Endothelial cell of umbilical vein (primary cell): Measurements from ENCODE around the gene RAB44. TPM values are rescaled to one million over a fixed set of nuclear protein-coding genes. Genes with fewer than 3 reads are reported as not detected.
A peak's percentile ranks its signal among the peaks of the same experiment; 100 is the strongest.

Experiments used
- BruUV-seq: library from RNA; stranded (reverse); fragments of 400-500 nt; replicated peaks from 2 replicates; lab custom pipeline; 2021; lab: Mats Ljungman, UMichigan
- CTCF ChIA-PET: fragments of 300-600, 350-600 bp; sonication (Branson Sonifier 250); formaldehyde crosslinking; loops from one replicate; lab custom pipeline; 2021; ENCODE audit warnings: antibody characterized with exemption, inconsistent platforms; lab: Charles Lee
- POLR2A ChIA-PET: fragments of 300-600, 350-600 bp; sonication (Branson Sonifier 250); formaldehyde crosslinking; loops from one replicate; lab custom pipeline; 2021; ENCODE audit warnings: antibody characterized with exemption, inconsistent platforms; lab: Charles Lee
- DNase-seq: peaks from one replicate; pipeline ENCODE4 v3.0.0-alpha.2; 2011; ENCODE audit warnings: low read depth, low spot score
- FAIRE-seq: peaks from 2 replicates; lab custom pipeline; 2011; peaks lifted over from hg19 to GRCh38; lab: Jason Lieb, UNC
- H2AFZ ChIP-seq: 2 replicates; pipeline ENCODE4 v1.6.0; 2012; ENCODE audit warnings: low read depth, low read length, control low read depth, inconsistent platforms
- H3K27ac ChIP-seq: 2 replicates; pipeline ENCODE4 v1.5.1; 2011; ENCODE audit warnings: low read depth, mild to moderate bottlenecking, control low read depth, low read length, moderate library complexity; ENCODE audit not compliant: insufficient read depth
- H3K27me3 ChIP-seq, 2 experiments: 2 replicates each; pipeline versions ENCODE4 v1.6.0 to v1.6.1; 2011; ENCODE audit warnings: low read length in 2 of 2, mixed read lengths in 1 of 2; ENCODE audit not compliant: control insufficient read depth in 2 of 2, insufficient read depth in 2 of 2
- H3K36me3 ChIP-seq, 2 experiments: 2 replicates in 1 of 2; 3 replicates in 1 of 2; pipeline ENCODE4 v1.5.1; 2011; ENCODE audit warnings: low read length in 2 of 2, mild to moderate bottlenecking in 1 of 2, moderate library complexity in 1 of 2; ENCODE audit not compliant: control insufficient read depth in 2 of 2, insufficient read depth in 2 of 2; ENCODE audit errors: extremely low read depth in 1 of 2
- H3K4me1 ChIP-seq: 3 replicates; pipeline ENCODE4 v1.5.1; 2011; ENCODE audit warnings: mild to moderate bottlenecking, low read length; ENCODE audit not compliant: control insufficient read depth, insufficient read depth; ENCODE audit errors: extremely low read depth
- H3K4me2 ChIP-seq: 2 replicates; pipeline ENCODE4 v1.6.1; 2011; ENCODE audit warnings: low read length, control low read depth, mixed read lengths; ENCODE audit not compliant: insufficient read depth
- H3K4me3 ChIP-seq, 3 experiments: fragments of 200-600 bp in 1 of 3; sonication (generic), shearing (Covaris generic) in 1 of 3; replicated peaks in 1 of 3; 2 replicates each; pipeline ENCODE4 v1.5.1; 2011 to 2016; ENCODE audit warnings: control low read depth in 3 of 3, low read length in 3 of 3, mild to moderate bottlenecking in 2 of 3, inconsistent platforms in 1 of 3, low read depth in 1 of 3, moderate library complexity in 1 of 3; ENCODE audit not compliant: insufficient read depth in 1 of 3
- H3K79me2 ChIP-seq: 2 replicates; pipeline ENCODE4 v1.6.0; 2012; ENCODE audit warnings: low read length, inconsistent platforms; ENCODE audit not compliant: control insufficient read depth, insufficient read depth
- H3K9ac ChIP-seq: replicated peaks from 2 replicates; pipeline ENCODE3; 2011; ENCODE audit warnings: low read length, control low read depth; ENCODE audit not compliant: insufficient read depth; ENCODE audit errors: extremely low read depth
- H3K9me1 ChIP-seq: replicated peaks from 3 replicates; pipeline ENCODE4 v1.6.0; 2011; ENCODE audit warnings: mild to moderate bottlenecking, low read length; ENCODE audit not compliant: control insufficient read depth, insufficient read depth; ENCODE audit errors: extremely low read depth
- H3K9me3 ChIP-seq: replicated peaks from 2 replicates; pipeline ENCODE4 v1.5.1; 2012; ENCODE audit warnings: low read length, inconsistent platforms; ENCODE audit not compliant: control insufficient read depth, insufficient read depth
- H4K20me1 ChIP-seq: replicated peaks from 2 replicates; pipeline ENCODE3; 2011; ENCODE audit warnings: mild to moderate bottlenecking, low read length; ENCODE audit not compliant: control insufficient read depth, insufficient read depth; ENCODE audit errors: extremely low read depth
- CTCF ChIP-seq, 2 donors: IDR thresholded peaks; 1 replicate in 1 of 2; 2 replicates in 1 of 2; pipeline ENCODE4 v1.5.1; 2011; ENCODE audit warnings: low read length in 2 of 2, mild to moderate bottlenecking in 2 of 2, moderate library complexity in 2 of 2, control low read depth in 1 of 2, inconsistent platforms in 1 of 2, low read depth in 1 of 2; ENCODE audit not compliant: insufficient read depth in 1 of 2; ENCODE audit errors: extremely low read depth in 1 of 2
- EZH2 ChIP-seq: IDR thresholded peaks from 2 replicates; pipeline ENCODE4 v1.6.1; 2012; ENCODE audit warnings: borderline replicate concordance, low read depth, mild to moderate bottlenecking, moderate library complexity, low read length, inconsistent platforms; ENCODE audit not compliant: severe bottlenecking
- JUN ChIP-seq: IDR thresholded peaks from 2 replicates; pipeline ENCODE4 v1.6.1; 2011; ENCODE audit warnings: borderline replicate concordance, low read depth; ENCODE audit not compliant: insufficient read length, insufficient read depth
- MYC ChIP-seq: IDR thresholded peaks from one replicate; pipeline ENCODE4 v1.6.1; 2011; ENCODE audit warnings: mild to moderate bottlenecking, low read depth, low read length
- POLR2A ChIP-seq: IDR thresholded peaks from 2 replicates; pipeline ENCODE4 v1.6.1; 2012; ENCODE audit warnings: low read depth, mild to moderate bottlenecking, control low read depth, low read length
- POLR2AphosphoS5 ChIP-seq: IDR thresholded peaks from 2 replicates; pipeline ENCODE4 v1.6.1; 2012; ENCODE audit warnings: low read depth, mild to moderate bottlenecking, control low read depth, low read length, moderate library complexity; ENCODE audit not compliant: insufficient read depth
- dilution Hi-C: fragments of 300-500 bp; cut with MboI; formaldehyde crosslinking; loops from one replicate; pipeline ENCODE4 v1.15.0; 2019; ENCODE audit warnings: low sequenced_read_pairs; ENCODE audit not compliant: extremely low pct_ligation_motif_present
- intact Hi-C: fragments of 100-400 bp; cut with micrococcal nuclease; formaldehyde crosslinking; loops from one replicate; pipeline ENCODE4 v1.10.0; 2022
- polyA plus RNA-seq, 4 experiments: library from polyadenylated mRNA; depleted of rRNA in 3 of 4; stranded (reverse) in 3 of 4; unstranded in 1 of 4; fragments of >200 nt; gene quantifications; 2 replicates each; pipeline versions ENCODE4 v1.2.1 to v1.2.3, GENCODE V29; 2011 to 2012; ENCODE audit warnings: missing spikeins in 1 of 4
- total RNA-seq: library from RNA; stranded (reverse); gene quantifications from 2 replicates; pipeline ENCODE4 v1.2.3, GENCODE V29; 2021

The RAB44 gene
- total and polyA plus RNA-seq, 2 donors (not counting 3 experiments of a cell fraction or from before 2014, with no cell fraction given), result 0.03 to 0.11 TPM

DNA sequence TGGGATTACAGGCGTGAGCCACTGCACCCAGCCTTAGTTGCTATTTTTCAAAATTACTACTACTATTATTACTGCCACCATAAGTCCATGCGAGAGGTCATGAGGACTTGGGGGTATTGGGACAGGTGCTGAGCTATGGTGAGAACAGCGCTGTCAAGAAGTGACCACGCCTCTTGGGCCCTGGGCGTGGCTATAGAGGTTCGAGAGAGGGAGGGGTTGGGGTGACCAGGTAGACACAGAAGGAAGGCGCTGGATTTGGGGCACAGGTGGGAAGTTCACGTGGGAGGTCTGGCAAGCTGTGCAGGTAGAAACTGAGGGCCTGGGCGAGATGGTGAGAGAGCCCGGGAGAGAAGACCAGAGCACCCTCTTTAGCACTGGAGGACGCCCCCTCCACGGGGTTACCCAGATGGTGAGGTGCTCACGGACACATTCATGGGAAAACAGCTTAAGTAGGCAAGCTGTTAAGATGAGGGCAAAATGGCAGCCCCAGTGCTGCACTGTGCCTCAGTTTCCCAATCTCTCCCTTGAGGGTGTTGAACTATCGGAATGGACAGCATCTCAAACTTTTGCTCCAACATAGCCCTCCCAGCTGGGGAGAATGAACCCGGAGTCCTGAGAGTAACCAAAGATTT lies 61.0 kb downstream of the RAB44 start:
- dilution Hi-C loops, result no loop called here
- Histone ChIP-seq H4K20me1 (no peaks in the 10 kb centered on the region), H3K4me2 (no peak overlapping the region), H3K4me1 (peaks cover 33% of the 10 kb centered on the region), H3K27me3 (no peaks in the 10 kb centered on the region), H3K9ac (no peak overlapping the region), H3K4me3 (no peak overlapping the region), H2AFZ (no peak overlapping the region), H3K79me2 (no peaks in the 10 kb centered on the region), H3K27ac (no peak overlapping the region), H3K9me1 (no peaks in the 10 kb centered on the region), H3K36me3 (no peaks in the 10 kb centered on the region), H3K9me3 (no peaks in the 10 kb centered on the region)
- DNase-seq (no peak), FAIRE-seq (no peak)
- no TSS peak for BruUV-seq
- CTCF ChIA-PET, result interaction anchor here (1.0 to 4.6 kb wide), 42 partner anchors 8 to 635 kb away, joined by 3 to 108 read pairs (median 5); partner anchors contain the start of gene CDKN1A
- TF ChIP-seq JUN, result no peak
- TF ChIP-seq POLR2A, result no peak
- no peak for TF ChIP-seq POLR2AphosphoS5
- TF ChIP-seq MYC, result no peak
- TF ChIP-seq EZH2, result no peak
- intact Hi-C loops, result loop anchor here (1.0 to 2.0 kb wide), 6 partner anchors 34 to 335 kb away; no protein-coding TSS in a partner anchor
- POLR2A ChIA-PET, result interaction anchor here (0.6 to 1.0 kb wide), 4 partner anchors 24 to 140 kb away, joined by 3 to 4 read pairs (median 4); partner anchors contain the start of gene CDKN1A

GRCh38 chr6:36759148-36759759 lies 61.6 kb downstream of the RAB44 start:
- no peak for TF ChIP-seq EZH2
- TF ChIP-seq CTCF (IDR thresholded peaks at IDR 0.05; ENCODE audit: extremely low read depth in 1 of 2, insufficient read depth in 1 of 2, low read depth in 1 of 2, low read length in 2 of 2), result peak; percentile 91 to 97
- H3K9ac ChIP-seq, result no peak overlapping the region

More at GRCh38 chr6:36759148-36759759, 61.6 kb downstream of the RAB44 start:
- intact Hi-C loops (loop anchor here (1.0 to 2.0 kb wide), 6 partner anchors 35 to 336 kb away; no protein-coding TSS in a partner anchor), dilution Hi-C loops (no loop called here)
- Histone ChIP-seq H4K20me1 (no peaks in the 10 kb centered on the region), H3K36me3 (no peaks in the 10 kb centered on the region), H3K4me1 (peaks cover 33% of the 10 kb centered on the region), H2AFZ (no peak overlapping the region), H3K9me1 (no peaks in the 10 kb centered on the region), H3K4me2 (no peak overlapping the region), H3K27me3 (no peaks in the 10 kb centered on the region), H3K79me2 (no peaks in the 10 kb centered on the region), H3K9me3 (no peaks in the 10 kb centered on the region), H3K27ac (no peak overlapping the region), H3K4me3 (no peak overlapping the region)
- CTCF ChIA-PET, result interaction anchor here (0.6 to 4.6 kb wide), 50 partner anchors 9 to 635 kb away, joined by 3 to 108 read pairs (median 5); partner anchors contain the start of gene CDKN1A
- POLR2A ChIA-PET, result interaction anchor here (0.6 to 1.0 kb wide), 5 partner anchors 25 to 440 kb away, joined by 3 to 4 read pairs (median 3); partner anchors contain the start of gene CDKN1A
- FAIRE-seq (peak; percentile 91), DNase-seq (peak; percentile 85)
- no TSS peak for BruUV-seq
